PC-9 (cell line): ENCODE measurements around the gene PARG.
"Not testable (repeated sequence)": the region's sequence is repeated elsewhere in the genome, so short reads cannot be mapped to it uniquely, and the experiment has no call there.

ENCODE experiments used
- CTCF ChIP-seq: fragments of 200-600 bp; sonication (generic); conservative IDR thresholded peaks from 2 replicates; pipeline ENCODE4 v1.6.1; 2017; ENCODE audit warnings: mixed run types, antibody characterized with exemption, mild to moderate bottlenecking, moderate library complexity
- EZH2 ChIP-seq: fragments of 200-600 bp; sonication (generic); IDR thresholded peaks from 2 replicates; pipeline ENCODE4 v1.8.0; 2017; ENCODE audit warnings: antibody characterized with exemption, low read depth

- not testable (repeated sequence) for TF ChIP-seq CTCF, EZH2
These were observed 23.9 kb downstream of the PARG start for GRCh38 chr10:49917927-49918326.
